Keratinocyte (primary cell): ENCODE results near the gene BEST2.

Experiments used
- CTCF ChIP-seq, 3 experiments: IDR thresholded peaks in 1 of 3; conservative IDR thresholded peaks in 1 of 3; optimal IDR thresholded peaks in 1 of 3; 2 replicates in 2 of 3; 3 replicates in 1 of 3; pipeline versions ENCODE3 to v1.5.1; 2011; ENCODE audit warnings: low read length in 3 of 3, mild to moderate bottlenecking in 3 of 3, moderate library complexity in 2 of 3, control low read depth in 1 of 3, inconsistent platforms in 1 of 3; ENCODE audit not compliant: insufficient read depth in 2 of 3; ENCODE audit errors: extremely low read depth in 1 of 3
- EZH2 ChIP-seq: IDR thresholded peaks from one replicate; pipeline ENCODE4 v1.6.1; 2012; ENCODE audit warnings: inconsistent platforms, mild to moderate bottlenecking, low read length, moderate library complexity

- no peak for TF ChIP-seq EZH2
- TF ChIP-seq CTCF (optimal IDR thresholded peaks at IDR 0.05 in 1 of 3, IDR thresholded peaks at IDR 0.05 in 1 of 3, conservative IDR thresholded peaks at IDR 0.05 in 1 of 3; ENCODE audit: extremely low read depth in 1 of 3, insufficient read depth in 2 of 3, low read length in 3 of 3): no peak
Observed at GRCh38 chr19:12784871-12785430, 33.4 kb downstream of the BEST2 start.
